ENCODE measurements around the gene MIER2.
"Not testable (repeated sequence)": the region's sequence is repeated elsewhere in the genome, so short reads cannot be mapped to it uniquely, and the experiment has no call there.

MIER2 gene, protein sequence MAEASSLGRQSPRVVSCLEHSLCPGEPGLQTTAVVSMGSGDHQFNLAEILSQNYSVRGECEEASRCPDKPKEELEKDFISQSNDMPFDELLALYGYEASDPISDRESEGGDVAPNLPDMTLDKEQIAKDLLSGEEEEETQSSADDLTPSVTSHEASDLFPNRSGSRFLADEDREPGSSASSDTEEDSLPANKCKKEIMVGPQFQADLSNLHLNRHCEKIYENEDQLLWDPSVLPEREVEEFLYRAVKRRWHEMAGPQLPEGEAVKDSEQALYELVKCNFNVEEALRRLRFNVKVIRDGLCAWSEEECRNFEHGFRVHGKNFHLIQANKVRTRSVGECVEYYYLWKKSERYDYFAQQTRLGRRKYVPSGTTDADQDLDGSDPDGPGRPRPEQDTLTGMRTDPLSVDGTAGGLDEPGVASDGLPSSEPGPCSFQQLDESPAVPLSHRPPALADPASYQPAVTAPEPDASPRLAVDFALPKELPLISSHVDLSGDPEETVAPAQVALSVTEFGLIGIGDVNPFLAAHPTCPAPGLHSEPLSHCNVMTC

DNA sequence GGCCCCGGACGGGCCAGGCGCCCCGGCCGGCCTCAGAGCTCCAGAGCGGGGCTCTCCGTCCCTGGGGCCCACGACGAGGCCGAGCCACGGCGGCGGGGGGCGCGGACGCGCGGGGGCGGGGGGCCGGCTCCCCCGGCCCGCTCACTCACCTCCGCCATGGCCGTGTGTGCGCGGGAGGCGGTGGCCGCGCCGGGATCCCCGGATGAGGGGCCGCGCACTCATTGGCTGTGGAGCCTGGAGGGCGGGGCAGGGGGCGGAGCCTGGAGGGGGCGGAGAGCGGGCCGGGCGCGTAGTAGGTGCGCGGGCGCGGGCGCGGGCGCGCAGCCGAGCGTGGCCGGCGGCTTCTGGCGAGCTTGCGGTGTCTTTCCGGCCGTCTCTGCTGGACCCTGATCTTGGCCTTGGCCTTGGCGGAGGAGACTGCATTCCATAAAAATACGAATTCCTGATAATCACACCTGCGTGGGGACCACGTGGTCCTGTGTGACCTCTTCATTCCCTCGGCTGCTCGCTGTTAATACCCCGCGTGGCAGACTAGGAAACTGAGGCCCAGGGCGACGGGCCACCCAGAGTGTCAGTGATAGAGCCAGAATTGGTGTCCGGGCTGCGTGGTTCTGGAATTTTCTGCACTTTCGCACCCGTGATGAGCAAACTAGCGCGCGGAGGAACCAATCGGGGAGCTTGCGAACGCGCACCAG, at the start of gene MIER2:
Gene MIER2, minus strand, starts transcription at position 172 of the 695 bp plus-strand sequence. Its CDS starts 14 bp downstream, at position 158.
- DNase-seq: peak; percentile 88

- not testable (repeated sequence) for DNase-seq
Observed at GRCh38 chr19:393560-393959, 49.0 kb upstream of the MIER2 start.

- no peak for DNase-seq
Observed at GRCh38 chr19:392375-392970, 47.9 kb upstream of the MIER2 start.

GRCh38 chr19:391726-392374, 47.3 kb upstream of the MIER2 start:
- DNase-seq: no peak

- DNase-seq: no peak
Observed at GRCh38 chr19:391207-391557, 46.6 kb upstream of the MIER2 start.

DNA sequence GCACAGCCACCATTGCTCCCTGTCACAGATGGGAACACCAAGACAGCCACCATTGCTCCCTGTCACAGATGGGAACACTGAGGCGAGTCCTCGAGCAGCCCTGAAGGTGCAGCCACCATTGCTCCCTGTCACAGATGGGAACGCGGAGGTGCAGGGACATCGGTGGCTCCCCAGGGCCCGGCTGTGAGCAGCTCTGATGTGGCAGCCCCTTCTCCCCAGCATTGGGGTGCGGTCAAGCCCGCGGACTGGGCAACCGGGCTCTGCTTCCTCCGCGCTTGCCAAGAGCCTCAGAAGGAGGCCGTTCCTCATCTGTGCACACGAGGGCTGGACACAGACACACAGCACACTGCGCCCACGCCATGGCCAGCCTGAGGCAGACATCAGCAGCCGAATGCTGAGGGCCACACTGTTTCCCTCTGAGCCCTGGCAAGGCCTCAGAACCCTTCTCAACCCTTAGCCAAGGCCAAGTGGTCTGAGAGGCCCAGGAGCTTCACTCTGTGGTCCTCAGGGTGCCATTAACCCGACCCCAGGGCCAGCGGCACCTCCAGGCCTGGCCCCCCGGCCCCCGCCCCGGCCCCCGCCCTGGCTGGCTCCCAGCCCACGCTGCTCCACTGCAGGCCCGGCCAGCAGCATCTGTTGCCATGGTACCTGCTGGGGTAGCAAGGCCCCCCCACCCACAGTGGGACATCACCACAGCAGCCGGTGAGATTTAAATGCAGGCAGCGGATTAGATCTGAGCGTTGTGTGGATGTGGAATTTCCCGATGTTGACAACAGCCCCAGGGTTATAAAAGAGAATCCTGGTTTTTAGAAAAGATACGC, 46.0 kb upstream of the MIER2 start:
- DNase-seq: no peak

DNA sequence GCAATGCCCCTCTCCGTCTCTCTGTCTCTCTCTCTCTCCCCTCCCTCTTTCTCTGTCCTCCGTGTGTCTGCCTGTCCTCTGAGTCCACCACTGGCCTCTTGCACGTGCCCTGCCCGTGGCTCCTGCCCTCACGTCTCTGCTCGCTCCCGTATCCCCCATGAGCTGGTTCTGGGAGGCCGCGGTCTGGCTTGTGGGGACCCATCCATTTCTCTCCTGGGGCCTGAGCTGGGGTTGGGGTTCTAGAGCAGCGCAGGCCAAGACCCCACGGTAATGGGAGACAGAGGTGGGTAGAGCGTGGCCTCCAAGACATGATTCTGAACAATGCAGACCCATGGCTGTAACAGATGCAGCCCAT, 45.3 kb upstream of the MIER2 start:
- no peak for DNase-seq

DNA sequence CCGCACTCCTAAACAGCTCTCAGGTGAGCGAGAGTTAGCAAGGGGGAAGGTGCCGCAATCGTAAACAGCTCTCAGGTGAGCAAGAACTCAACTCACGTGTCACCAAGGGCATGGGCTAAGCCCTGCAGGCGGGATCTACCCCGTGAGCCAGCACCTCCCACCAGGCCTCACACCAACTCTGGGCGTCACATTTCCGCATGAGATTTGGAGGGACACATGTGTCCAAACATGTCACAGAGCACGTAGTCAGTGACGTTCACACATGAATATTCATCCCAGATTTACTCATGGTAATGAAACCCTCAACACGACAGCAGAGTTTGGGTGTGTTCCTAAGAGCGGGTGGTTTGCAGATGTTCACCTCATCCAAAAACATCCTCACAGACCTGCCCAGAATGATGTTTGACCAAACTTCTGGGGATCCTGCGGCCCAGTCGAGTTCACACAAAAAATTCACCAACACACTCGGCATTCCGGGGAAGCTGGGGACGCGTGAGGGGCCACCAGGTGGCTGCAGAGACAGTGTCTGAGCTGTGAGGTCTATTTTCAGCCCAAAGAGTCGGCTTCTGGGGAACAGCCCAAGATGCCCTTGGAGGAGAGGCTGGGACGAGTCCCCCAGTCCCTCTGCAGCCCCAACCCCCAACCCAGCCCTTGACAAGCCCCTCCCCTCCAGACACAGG, 44.8 kb upstream of the MIER2 start:
- DNase-seq: no peak

GRCh38 chr19:388691-389090, 44.1 kb upstream of the MIER2 start:
- no peak for DNase-seq

DNA sequence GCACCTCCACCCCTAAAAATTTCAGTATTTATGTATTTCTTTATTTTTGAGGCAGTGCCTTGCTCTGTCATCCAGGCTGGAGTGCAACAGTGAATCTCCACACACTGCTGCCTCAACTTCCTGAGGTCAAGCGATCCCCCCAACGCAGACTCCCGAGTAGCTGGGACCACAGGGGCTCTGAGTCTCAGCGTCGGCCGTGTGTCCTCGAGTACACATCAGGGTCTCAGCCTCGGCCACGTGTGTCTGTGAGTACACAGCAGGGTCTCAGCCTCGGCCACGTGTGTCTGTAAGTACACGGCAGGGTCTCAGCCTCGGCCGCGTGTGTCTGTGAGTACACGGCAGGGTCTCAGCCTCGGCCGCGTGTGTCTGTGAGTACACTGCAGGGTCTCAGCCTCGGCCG, 43.2 kb upstream of the MIER2 start:
- DNase-seq: no peak

- DNase-seq: not testable (repeated sequence)
Observed at GRCh38 chr19:386632-387301, 42.2 kb upstream of the MIER2 start.

DNA sequence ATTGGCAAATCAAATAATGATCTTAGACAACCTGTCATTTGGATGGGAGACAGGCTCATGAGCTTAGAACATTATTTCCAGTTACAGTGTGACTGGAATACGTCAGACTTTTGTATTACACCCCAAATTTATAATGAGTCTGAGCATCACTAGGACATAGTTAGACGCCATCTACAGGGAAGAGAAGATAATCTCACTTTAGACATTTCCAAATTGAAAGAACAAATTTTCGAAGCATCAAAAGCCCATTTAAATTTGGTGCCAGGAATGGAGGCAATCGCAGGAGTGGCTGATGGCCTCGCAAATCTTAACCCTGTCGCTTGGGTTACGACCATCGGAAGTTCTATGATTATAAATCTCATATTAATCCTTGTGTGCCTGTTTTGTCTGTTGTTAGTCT, 41.6 kb upstream of the MIER2 start:
- not testable (repeated sequence) for DNase-seq

GRCh38 chr19:384799-385169, 40.2 kb upstream of the MIER2 start:
- DNase-seq: peak; percentile 23

GRCh38 chr19:383922-384798, 39.6 kb upstream of the MIER2 start:
- no peak for DNase-seq

DNA sequence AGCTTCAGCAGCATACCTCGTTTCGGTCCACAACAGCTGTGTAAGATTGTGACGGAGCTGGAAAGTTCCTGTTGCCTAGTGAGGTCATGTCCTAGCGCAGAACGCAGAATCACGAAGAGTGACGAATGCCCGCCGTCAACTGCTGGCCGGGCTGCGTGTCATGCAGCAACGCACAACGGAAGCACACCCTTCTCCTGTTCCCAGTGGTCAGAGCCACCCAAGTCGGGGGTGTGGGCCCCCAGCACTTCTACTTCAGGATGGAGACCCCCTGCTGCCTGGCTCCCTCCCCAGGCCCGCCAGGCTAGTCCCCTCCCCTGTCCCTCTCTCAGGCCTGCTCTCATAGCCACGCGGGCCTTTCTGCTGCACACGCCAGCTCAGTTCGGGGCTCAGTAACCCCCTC, 38.4 kb upstream of the MIER2 start:
- DNase-seq: no peak

- peak; percentile 49 for DNase-seq
Observed at GRCh38 chr19:382578-382977, 38.0 kb upstream of the MIER2 start.

DNA sequence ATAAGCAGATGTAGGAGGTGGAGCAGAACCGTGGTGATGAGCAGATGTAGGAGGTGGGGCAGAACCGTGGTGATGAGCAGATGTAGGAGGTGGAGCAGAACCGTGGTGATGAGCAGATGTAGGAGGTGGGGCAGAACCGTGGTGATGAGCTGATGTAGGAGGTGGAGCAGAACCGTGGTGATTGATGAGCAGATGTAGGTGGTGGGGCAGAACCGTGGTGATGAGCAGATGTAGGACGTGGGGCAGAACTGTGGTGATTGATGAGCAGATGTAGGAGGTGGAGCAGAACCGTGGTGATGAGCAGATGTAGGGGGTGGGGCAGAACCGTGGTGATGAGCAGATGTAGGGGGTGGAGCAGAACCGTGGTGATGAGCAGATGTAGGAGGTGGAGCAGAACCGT, 37.3 kb upstream of the MIER2 start:
- not testable (repeated sequence) for DNase-seq

DNA sequence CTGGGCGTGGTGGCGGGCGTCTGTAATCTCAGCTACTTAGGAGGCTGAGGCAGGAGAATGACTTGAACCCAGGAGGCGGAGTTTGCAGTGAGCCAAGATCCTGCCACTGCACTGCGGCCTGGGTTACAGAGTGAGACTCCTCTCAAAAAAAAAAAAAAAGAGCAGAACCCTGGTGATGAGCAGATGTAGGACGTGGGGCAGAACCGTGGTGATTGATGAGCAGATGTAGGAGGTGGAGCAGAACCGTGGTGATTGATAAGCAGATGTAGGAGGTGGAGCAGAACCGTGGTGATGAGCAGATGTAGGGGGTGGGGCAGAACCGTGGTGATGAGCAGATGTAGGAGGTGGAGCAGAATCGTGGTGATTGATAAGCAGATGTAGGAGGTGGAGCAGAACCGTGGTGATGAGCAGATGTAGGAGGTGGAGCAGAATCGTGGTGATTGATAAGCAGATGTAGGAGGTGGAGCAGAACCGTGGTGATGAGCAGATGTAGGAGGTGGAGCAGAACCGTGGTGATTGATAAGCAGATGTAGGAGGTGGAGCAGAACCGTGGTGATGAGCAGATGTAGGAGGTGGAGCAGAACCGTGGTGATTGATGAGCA, 36.1 kb upstream of the MIER2 start:
- not testable (repeated sequence) for DNase-seq

- no peak for DNase-seq
Observed at GRCh38 chr19:379796-380195, 35.2 kb upstream of the MIER2 start.

DNA sequence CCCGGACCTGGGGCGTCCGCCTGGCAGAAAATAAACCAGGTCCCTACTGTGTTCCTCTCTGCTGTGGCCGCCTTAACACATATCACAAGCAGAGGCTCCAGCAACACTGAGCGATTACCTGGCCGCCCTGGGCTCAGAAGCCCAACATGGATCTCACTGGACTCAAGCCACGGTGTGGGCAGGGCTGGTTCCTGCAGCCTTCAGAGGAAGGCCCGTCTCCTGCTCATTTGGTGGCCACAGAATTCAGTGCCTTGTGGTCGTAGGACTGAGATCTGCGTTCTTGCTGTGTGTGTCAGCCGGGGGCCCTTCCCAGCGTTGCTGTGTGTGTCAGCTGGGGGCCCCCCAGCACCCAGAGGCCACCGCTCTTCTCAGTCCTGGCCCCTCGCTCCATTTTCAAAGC, 34.1 kb upstream of the MIER2 start:
- DNase-seq: no peak
